H1 (cell line): Measurements from ENCODE around the gene SOX10.

Source experiments
- CEBPB ChIP-seq: IDR thresholded peaks from 2 replicates; pipeline ENCODE4 v1.6.1; 2012; ENCODE audit warnings: low read depth, low read length
- CTCF ChIP-seq, 3 experiments: IDR thresholded peaks; 1 replicate in 2 of 3; 2 replicates in 1 of 3; pipeline versions ENCODE4 v1.5.1 to v1.6.1; 2011; ENCODE audit warnings: low read length in 3 of 3, mild to moderate bottlenecking in 3 of 3, inconsistent platforms in 2 of 3, low read depth in 1 of 3, moderate library complexity in 1 of 3; ENCODE audit not compliant: insufficient read depth in 1 of 3; ENCODE audit errors: control extremely low read depth in 1 of 3
- EGR1 ChIP-seq: IDR thresholded peaks from 2 replicates; pipeline ENCODE4 v1.6.1; 2011; ENCODE audit warnings: low read depth, low read length, borderline replicate concordance
- EP300 ChIP-seq, 2 experiments: IDR thresholded peaks; 1 replicate in 1 of 2; 2 replicates in 1 of 2; pipeline ENCODE4 v1.6.1; 2011 to 2012; ENCODE audit warnings: low read depth in 2 of 2, low read length in 2 of 2, mild to moderate bottlenecking in 2 of 2, borderline replicate concordance in 1 of 2, inconsistent platforms in 1 of 2, moderate library complexity in 1 of 2
- EZH2 ChIP-seq: fragments of 200-600 bp; sonication (generic); IDR thresholded peaks from 2 replicates; pipeline ENCODE4 v1.7.1; 2012; ENCODE audit warnings: low read depth, mild to moderate bottlenecking, moderate library complexity, low read length, inconsistent platforms; ENCODE audit not compliant: severe bottlenecking
- RAD21 ChIP-seq, 2 experiments: IDR thresholded peaks in 1 of 2; conservative IDR thresholded peaks in 1 of 2; 2 replicates each; pipeline ENCODE4 v1.6.1; 2011; ENCODE audit warnings: low read depth in 2 of 2, low read length in 2 of 2, improper control_type of control experiment in 1 of 2, inconsistent platforms in 1 of 2, mild to moderate bottlenecking in 1 of 2, moderate library complexity in 1 of 2
- RFX5 ChIP-seq: IDR thresholded peaks from 2 replicates; pipeline ENCODE4 v1.6.1; 2011; ENCODE audit warnings: low read depth, low read length, improper control_type of control experiment, borderline replicate concordance
- SP1 ChIP-seq: IDR thresholded peaks from 2 replicates; pipeline ENCODE4 v1.6.1; 2011; ENCODE audit warnings: low read depth, low read length
- TAF1 ChIP-seq: IDR thresholded peaks from 2 replicates; pipeline ENCODE4 v1.6.1; 2011; ENCODE audit warnings: mild to moderate bottlenecking, low read depth, low read length
- TEAD4 ChIP-seq: IDR thresholded peaks from 2 replicates; pipeline ENCODE4 v1.6.1; 2012; ENCODE audit warnings: low read depth, low read length, inconsistent platforms, mixed read lengths
- ZNF274 ChIP-seq: IDR thresholded peaks from 2 replicates; pipeline ENCODE4 v1.7.0; 2012; ENCODE audit warnings: low read length, borderline replicate concordance; ENCODE audit errors: extremely low read depth

DNA sequence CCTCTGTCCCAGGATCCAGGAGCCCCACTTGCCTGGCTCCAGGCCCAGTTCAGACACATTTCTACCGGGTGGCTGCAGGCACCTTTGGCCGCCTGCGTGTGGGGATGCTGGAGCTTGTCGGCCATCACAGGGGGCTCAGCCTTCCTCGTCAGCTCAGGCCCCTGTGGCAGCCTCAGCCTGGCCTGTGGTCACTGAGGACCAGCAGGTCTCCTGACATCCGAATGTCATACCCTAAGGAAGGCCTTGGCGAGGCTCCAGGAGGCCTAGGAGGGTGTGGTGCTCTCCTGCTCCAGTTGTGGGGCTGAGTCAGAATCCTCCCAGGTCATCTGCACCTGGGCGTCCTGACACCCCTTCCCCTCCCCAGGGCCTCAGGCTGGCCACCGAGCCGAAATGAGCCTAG is 14.9 kb upstream of the SOX10 start:
- TF ChIP-seq CTCF (IDR thresholded peaks at IDR 0.05; ENCODE audit: control extremely low read depth in 1 of 3, insufficient read depth in 1 of 3, low read depth in 1 of 3, low read length in 3 of 3) (no peak), TAF1 (no peak), ZNF274 (no peak), EP300 (IDR thresholded peaks at IDR 0.05; ENCODE audit: borderline replicate concordance in 1 of 2, low read depth in 2 of 2, low read length in 2 of 2) (no peak), SP1 (no peak), CEBPB (no peak), RAD21 (IDR thresholded peaks at IDR 0.05 in 1 of 2, conservative IDR thresholded peaks at IDR 0.05 in 1 of 2; ENCODE audit: low read depth in 2 of 2, low read length in 2 of 2) (no peak), EZH2 (no peak), EGR1 (no peak), TEAD4 (no peak), RFX5 (no peak)
